Bronchial epithelial cell (primary cell): Measurements from ENCODE around the gene C6. TPM values are rescaled to one million over a fixed set of nuclear protein-coding genes. Genes with fewer than 3 reads are reported as not detected.

ENCODE experiments used
- DNase-seq: peaks from one replicate; pipeline ENCODE4 v3.0.0-alpha.2; 2010; ENCODE audit warnings: low read depth
- FAIRE-seq: peaks from 2 replicates; lab custom pipeline; 2011; peaks lifted over from hg19 to GRCh38; lab: Jason Lieb, UNC
- H3K27me3 ChIP-seq: 2 replicates; pipeline ENCODE4 v1.5.1; 2011; ENCODE audit warnings: low read length; ENCODE audit not compliant: control insufficient read depth, insufficient read depth
- H3K36me3 ChIP-seq: 2 replicates; pipeline ENCODE4 v1.5.1; 2011; ENCODE audit warnings: low read length; ENCODE audit not compliant: control insufficient read depth, insufficient read depth
- H3K4me3 ChIP-seq: 2 replicates; pipeline ENCODE4 v1.5.1; 2011; ENCODE audit warnings: mild to moderate bottlenecking, low read depth, low read length, control low read depth
- total RNA-seq: library from RNA; depleted of rRNA; stranded (reverse); fragments of >200 nt; gene quantifications from 2 replicates; pipeline ENCODE4 v1.2.1, GENCODE V29; 2014
- TF ChIP-seq, protein P1 (sequence below): IDR thresholded peaks from 2 replicates; pipeline ENCODE4 v1.5.1; 2011; ENCODE audit warnings: mild to moderate bottlenecking, moderate library complexity, low read length, control low read depth, inconsistent platforms; ENCODE audit not compliant: insufficient read depth, severe bottlenecking

The C6 gene
- total RNA-seq, 1 donor from 2014 or later = not detected

DNA sequence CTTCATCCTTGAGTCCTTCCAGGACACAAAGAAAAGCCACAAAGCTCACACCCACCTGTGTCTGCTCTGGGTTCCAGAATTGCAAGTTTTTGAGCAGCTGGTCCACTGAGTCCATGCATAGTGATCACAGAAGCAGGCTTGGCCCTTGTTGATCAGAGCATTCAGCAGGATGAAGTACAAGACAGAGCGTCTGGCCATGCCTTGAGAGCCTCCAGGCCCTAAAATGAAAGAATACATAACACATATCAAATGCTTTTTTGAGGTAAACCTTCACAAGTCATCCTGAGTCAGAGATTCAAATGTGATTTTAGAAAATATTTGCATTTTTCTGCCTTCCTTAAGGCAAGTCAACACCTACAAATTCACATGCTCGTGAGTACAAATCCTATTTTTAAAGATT lies 10.3 kb downstream of the C6 start:
- H3K4me3 ChIP-seq = no peak overlapping the region
- no peaks in the 10 kb centered on the region for H3K36me3 ChIP-seq
- TF ChIP-seq, protein P1, sequence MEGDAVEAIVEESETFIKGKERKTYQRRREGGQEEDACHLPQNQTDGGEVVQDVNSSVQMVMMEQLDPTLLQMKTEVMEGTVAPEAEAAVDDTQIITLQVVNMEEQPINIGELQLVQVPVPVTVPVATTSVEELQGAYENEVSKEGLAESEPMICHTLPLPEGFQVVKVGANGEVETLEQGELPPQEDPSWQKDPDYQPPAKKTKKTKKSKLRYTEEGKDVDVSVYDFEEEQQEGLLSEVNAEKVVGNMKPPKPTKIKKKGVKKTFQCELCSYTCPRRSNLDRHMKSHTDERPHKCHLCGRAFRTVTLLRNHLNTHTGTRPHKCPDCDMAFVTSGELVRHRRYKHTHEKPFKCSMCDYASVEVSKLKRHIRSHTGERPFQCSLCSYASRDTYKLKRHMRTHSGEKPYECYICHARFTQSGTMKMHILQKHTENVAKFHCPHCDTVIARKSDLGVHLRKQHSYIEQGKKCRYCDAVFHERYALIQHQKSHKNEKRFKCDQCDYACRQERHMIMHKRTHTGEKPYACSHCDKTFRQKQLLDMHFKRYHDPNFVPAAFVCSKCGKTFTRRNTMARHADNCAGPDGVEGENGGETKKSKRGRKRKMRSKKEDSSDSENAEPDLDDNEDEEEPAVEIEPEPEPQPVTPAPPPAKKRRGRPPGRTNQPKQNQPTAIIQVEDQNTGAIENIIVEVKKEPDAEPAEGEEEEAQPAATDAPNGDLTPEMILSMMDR = no peak
- FAIRE-seq (no peak), DNase-seq (no peak)
- no peaks in the 10 kb centered on the region for H3K27me3 ChIP-seq

- TF ChIP-seq, protein P1 = no peak
- Histone ChIP-seq H3K4me3 (no peak overlapping the region), H3K27me3 (no peaks in the 10 kb centered on the region), H3K36me3 (no peaks in the 10 kb centered on the region)
- FAIRE-seq (no peak), DNase-seq (no peak)
These were observed 12.1 kb downstream of the C6 start for GRCh38 chr5:41201082-41201772.

GRCh38 chr5:41200506-41200905 lies 12.8 kb downstream of the C6 start:
- H3K27me3 ChIP-seq = no peaks in the 10 kb centered on the region
- DNase-seq (no peak), FAIRE-seq (no peak)
- H3K36me3 ChIP-seq = no peaks in the 10 kb centered on the region
- H3K4me3 ChIP-seq = no peak overlapping the region
- TF ChIP-seq, protein P1 = no peak

- no peaks in the 10 kb centered on the region for H3K27me3 ChIP-seq
- TF ChIP-seq, protein P1 = no peak
- H3K4me3 ChIP-seq = no peak overlapping the region
- no peak for DNase-seq
- FAIRE-seq = no peak
- H3K36me3 ChIP-seq = no peaks in the 10 kb centered on the region
These were observed 13.7 kb downstream of the C6 start for GRCh38 chr5:41199660-41200059.

GRCh38 chr5:41196197-41196596 lies 17.1 kb downstream of the C6 start:
- Histone ChIP-seq H3K27me3 (no peaks in the 10 kb centered on the region), H3K36me3 (no peaks in the 10 kb centered on the region), H3K4me3 (no peak overlapping the region)
- no peak for FAIRE-seq
- TF ChIP-seq, protein P1 = no peak
- no peak for DNase-seq

DNA sequence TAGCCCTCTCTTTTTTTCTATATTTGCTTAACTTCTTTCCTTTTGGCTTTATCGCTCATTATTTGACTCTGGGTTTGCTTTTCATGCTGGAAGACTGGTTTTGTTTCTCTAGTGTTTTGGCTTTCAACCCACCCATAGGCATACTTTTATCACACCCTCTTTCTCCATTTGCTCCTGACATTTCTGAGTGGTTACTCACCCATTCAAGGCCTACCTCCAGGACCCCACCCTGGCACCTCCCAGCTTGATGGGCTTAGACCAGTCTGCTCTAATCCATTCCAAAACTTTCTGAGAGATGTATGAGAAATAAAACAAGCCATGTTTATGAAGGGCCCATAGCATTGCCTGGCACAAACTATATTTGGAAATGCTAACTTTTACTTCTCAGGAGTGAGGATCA lies 18.1 kb downstream of the C6 start:
- TF ChIP-seq, protein P1 = no peak
- Histone ChIP-seq H3K4me3 (no peak overlapping the region), H3K36me3 (no peaks in the 10 kb centered on the region), H3K27me3 (no peaks in the 10 kb centered on the region)
- no peak for FAIRE-seq
- peak; percentile 2 for DNase-seq
